TTC549 (cell line): ENCODE measurements around the gene FXN.
"Not testable (repeated sequence)": the region's sequence is repeated elsewhere in the genome, so short reads cannot be mapped to it uniquely, and the experiment has no call there.

Experiments
- FAIRE-seq: peaks from 2 replicates; lab custom pipeline; 2012; peaks lifted over from hg19 to GRCh38; lab: Jason Lieb, UNC

FXN gene

GRCh38 chr9:69027355-69028097 lies 8.0 kb upstream of the FXN start:
- no peak for FAIRE-seq

GRCh38 chr9:69028754-69029153 lies 6.8 kb upstream of the FXN start:
- FAIRE-seq: no peak

- no peak for FAIRE-seq
Observed at GRCh38 chr9:69029535-69029934, 6.0 kb upstream of the FXN start.

GRCh38 chr9:69030851-69031645 lies 4.5 kb upstream of the FXN start:
- no peak for FAIRE-seq

- FAIRE-seq: no peak
Observed at GRCh38 chr9:69034071-69034470, 1.5 kb upstream of the FXN start.

GRCh38 chr9:69036309-69036708 lies 757 bp downstream of the FXN start:
- no peak for FAIRE-seq

GRCh38 chr9:69036799-69037198 lies 1.2 kb downstream of the FXN start:
- no peak for FAIRE-seq

- FAIRE-seq: no peak
Observed at GRCh38 chr9:69040646-69041045, 5.1 kb downstream of the FXN start.

- no peak for FAIRE-seq
Observed at GRCh38 chr9:69044240-69045219, 9.0 kb downstream of the FXN start.

GRCh38 chr9:69045821-69046220 lies 10.3 kb downstream of the FXN start:
- no peak for FAIRE-seq

GRCh38 chr9:69046723-69047122 lies 11.2 kb downstream of the FXN start:
- FAIRE-seq: no peak

- FAIRE-seq: no peak
Observed at GRCh38 chr9:69047371-69047770, 11.8 kb downstream of the FXN start.

GRCh38 chr9:69049094-69049493 lies 13.5 kb downstream of the FXN start:
- no peak for FAIRE-seq

- not testable (repeated sequence) for FAIRE-seq
Observed at GRCh38 chr9:69050936-69051335, 15.4 kb downstream of the FXN start.

GRCh38 chr9:69054989-69055388 lies 19.4 kb downstream of the FXN start:
- no peak for FAIRE-seq

- no peak for FAIRE-seq
Observed at GRCh38 chr9:69056191-69056815, 20.8 kb downstream of the FXN start.

- FAIRE-seq: no peak
Observed at GRCh38 chr9:69058101-69058500, 22.5 kb downstream of the FXN start.

GRCh38 chr9:69060766-69061165 lies 25.2 kb downstream of the FXN start:
- no peak for FAIRE-seq

- FAIRE-seq: no peak
Observed at GRCh38 chr9:69062195-69062594, 26.6 kb downstream of the FXN start.

GRCh38 chr9:69063839-69064238 lies 28.3 kb downstream of the FXN start:
- no peak for FAIRE-seq

GRCh38 chr9:69065660-69066059 lies 30.1 kb downstream of the FXN start:
- no peak for FAIRE-seq

GRCh38 chr9:69066955-69067354 lies 31.4 kb downstream of the FXN start:
- FAIRE-seq: no peak
